Fibroblast of villous mesenchyme (primary cell): ENCODE measurements around the gene HHIP. TPM values are rescaled to one million over a fixed set of nuclear protein-coding genes. Genes with fewer than 3 reads are reported as not detected.

Experiments used
- DNase-seq: peaks from one replicate; pipeline ENCODE4 v3.0.0-alpha.2; 2010; ENCODE audit warnings: low read depth
- H3K4me3 ChIP-seq: 2 replicates; pipeline ENCODE4 v1.5.1; 2011; ENCODE audit warnings: low read depth, mild to moderate bottlenecking, low read length
- CTCF ChIP-seq: IDR thresholded peaks from 2 replicates; pipeline ENCODE4 v1.5.1; 2012; ENCODE audit warnings: low read depth, mild to moderate bottlenecking, low read length; ENCODE audit not compliant: insufficient read depth
- total RNA-seq: library from RNA; depleted of rRNA; stranded (reverse); fragments of >200 nt; gene quantifications from 2 replicates; pipeline ENCODE4 v1.2.3, GENCODE V29; 2012

Gene HHIP
- total RNA-seq, 1 donor = 1.7 TPM

GRCh38 chr4:144647095-144647561 is 1.2 kb downstream of the HHIP start:
- peak overlapping the region; percentile 60 for H3K4me3 ChIP-seq
- no peak for TF ChIP-seq CTCF
- peak; percentile 10 for DNase-seq

- TF ChIP-seq CTCF = no peak
- no peak for DNase-seq
- H3K4me3 ChIP-seq = no peak overlapping the region
Observed at GRCh38 chr4:144647590-144647989, 1.6 kb downstream of the HHIP start.

GRCh38 chr4:144648042-144648441 is 2.1 kb downstream of the HHIP start:
- DNase-seq = no peak
- TF ChIP-seq CTCF = no peak
- no peak overlapping the region for H3K4me3 ChIP-seq

- DNase-seq = no peak
- no peak for TF ChIP-seq CTCF
- no peak overlapping the region for H3K4me3 ChIP-seq
Observed at GRCh38 chr4:144649646-144650045, 3.7 kb downstream of the HHIP start.

GRCh38 chr4:144650311-144651005 is 4.5 kb downstream of the HHIP start:
- no peak overlapping the region for H3K4me3 ChIP-seq
- TF ChIP-seq CTCF = no peak
- DNase-seq = no peak

- TF ChIP-seq CTCF = no peak
- DNase-seq = no peak
- H3K4me3 ChIP-seq = no peak overlapping the region
Observed at GRCh38 chr4:144653781-144654545, 8.0 kb downstream of the HHIP start.
